MCF 10A (cell line): ENCODE data around the gene AANAT. TPM values are rescaled to one million over a fixed set of nuclear protein-coding genes. Genes with fewer than 3 reads are reported as not detected.

Experiments
- BruUV-seq: library from RNA; stranded (reverse); fragments of 400-500 nt; replicated peaks from 2 replicates; lab custom pipeline; 2021; lab: Mats Ljungman, UMichigan
- CTCF ChIA-PET: fragments of 300-600 bp; sonication (Branson Sonifier 250); formaldehyde crosslinking; extraction: SDS; loops from one replicate; lab custom pipeline; 2021; ENCODE audit warnings: antibody characterized with exemption, inconsistent platforms; lab: Yijun Ruan, JAX
- POLR2A ChIA-PET: fragments of 300-600, 350-650 bp; sonication (Branson Sonifier 250); formaldehyde crosslinking; extraction: SDS; loops from one replicate; lab custom pipeline; 2020; ENCODE audit warnings: antibody characterized with exemption, inconsistent platforms; lab: Yijun Ruan, JAX
- DNase-seq: peaks from one replicate; pipeline ENCODE4 v3.0.0-alpha.2; 2018; ENCODE audit not compliant: unreplicated experiment
- H3K27ac Mint-ChIP-seq: one replicate; pipeline ENCODE4 v1.8.0; 2022; ENCODE audit warnings: mild to moderate bottlenecking, low read depth, mixed read lengths; ENCODE audit not compliant: unreplicated experiment
- H3K27me3 Mint-ChIP-seq: one replicate; pipeline ENCODE4 v1.8.0; 2022; ENCODE audit warnings: mixed read lengths; ENCODE audit not compliant: insufficient read depth, unreplicated experiment
- H3K36me3 Mint-ChIP-seq: one replicate; pipeline ENCODE4 v1.8.0; 2022; ENCODE audit warnings: mild to moderate bottlenecking, moderate library complexity, mixed read lengths; ENCODE audit not compliant: insufficient read depth, unreplicated experiment
- H3K4me1 Mint-ChIP-seq: one replicate; pipeline ENCODE4 v1.8.0; 2022; ENCODE audit warnings: mixed read lengths; ENCODE audit not compliant: insufficient read depth, unreplicated experiment
- H3K4me3 Mint-ChIP-seq: one replicate; pipeline ENCODE4 v1.8.0; 2022; ENCODE audit warnings: mild to moderate bottlenecking, moderate library complexity, mixed read lengths; ENCODE audit not compliant: unreplicated experiment
- H3K9me3 Mint-ChIP-seq: one replicate; pipeline ENCODE4 v1.8.0; 2022; ENCODE audit warnings: mixed read lengths; ENCODE audit not compliant: unreplicated experiment
- CTCF ChIP-seq: fragments of 200-600 bp; IDR thresholded peaks from one replicate; pipeline ENCODE4 v1.8.0; 2022; ENCODE audit warnings: antibody characterized with exemption, mild to moderate bottlenecking; ENCODE audit not compliant: unreplicated experiment
- intact Hi-C: fragments of 100-400 bp; cut with micrococcal nuclease; formaldehyde crosslinking; loops from 2 replicates; pipeline ENCODE4 v1.14.1; 2022
- total RNA-seq: library from RNA; stranded (reverse); gene quantifications from 2 replicates; pipeline ENCODE4 v1.2.3, GENCODE V29; 2022

Gene AANAT
- total RNA-seq, 1 experiment from 2014 or later: not detected

- no peak for DNase-seq
- peaks cover 16% of the 10 kb centered on the region for H3K36me3 Mint-ChIP-seq
- no peak overlapping the region for H3K27ac Mint-ChIP-seq
- no peak overlapping the region for H3K4me3 Mint-ChIP-seq
- H3K4me1 Mint-ChIP-seq: no peaks in the 10 kb centered on the region
- no peaks in the 10 kb centered on the region for H3K9me3 Mint-ChIP-seq
- intact Hi-C loops: no loop called here
- POLR2A ChIA-PET: no interaction called here
- H3K27me3 Mint-ChIP-seq: no peaks in the 10 kb centered on the region
- CTCF ChIA-PET: no interaction called here
- TF ChIP-seq CTCF: no peak
- BruUV-seq: no TSS peak
Observed at GRCh38 chr17:76473541-76473985, 6.2 kb downstream of the AANAT start.

- POLR2A ChIA-PET: no interaction called here
- no TSS peak for BruUV-seq
- intact Hi-C loops: no loop called here
- peaks cover 17% of the 10 kb centered on the region for H3K36me3 Mint-ChIP-seq
- CTCF ChIA-PET: interaction anchor here (1.1 to 2.2 kb wide), 2 partner anchors 8 to 30 kb away, joined by 5 to 12 read pairs; no protein-coding TSS in a partner anchor
- no peaks in the 10 kb centered on the region for H3K4me1 Mint-ChIP-seq
- TF ChIP-seq CTCF: no peak
- no peak for DNase-seq
- no peak overlapping the region for H3K4me3 Mint-ChIP-seq
- no peak overlapping the region for H3K27ac Mint-ChIP-seq
- no peaks in the 10 kb centered on the region for H3K9me3 Mint-ChIP-seq
- no peaks in the 10 kb centered on the region for H3K27me3 Mint-ChIP-seq
Observed at GRCh38 chr17:76474238-76474637, 6.8 kb downstream of the AANAT start.

- TF ChIP-seq CTCF: no peak
- DNase-seq: no peak
- Mint-ChIP-seq H3K9me3 (no peaks in the 10 kb centered on the region), H3K27ac (no peak overlapping the region), H3K4me3 (no peak overlapping the region), H3K4me1 (no peaks in the 10 kb centered on the region), H3K36me3 (peaks cover 22% of the 10 kb centered on the region), H3K27me3 (no peaks in the 10 kb centered on the region)
- ChIA-PET POLR2A (no interaction called here), CTCF (interaction anchor here (0.5 to 2.2 kb wide), 6 partner anchors 9 to 1520 kb away, joined by 3 to 12 read pairs (median 6); no protein-coding TSS in a partner anchor)
- no TSS peak for BruUV-seq
- intact Hi-C loops: no loop called here
Observed at GRCh38 chr17:76474894-76475293, 7.5 kb downstream of the AANAT start.

GRCh38 chr17:76475302-76475701, 7.9 kb downstream of the AANAT start:
- Mint-ChIP-seq H3K36me3 (peaks cover 22% of the 10 kb centered on the region), H3K4me1 (no peaks in the 10 kb centered on the region), H3K27me3 (no peaks in the 10 kb centered on the region), H3K4me3 (no peak overlapping the region), H3K27ac (no peak overlapping the region), H3K9me3 (no peaks in the 10 kb centered on the region)
- intact Hi-C loops: no loop called here
- TF ChIP-seq CTCF: no peak
- CTCF ChIA-PET: interaction anchor here (0.6 to 2.2 kb wide), 4 partner anchors 9 to 1519 kb away, joined by 3 to 12 read pairs (median 6); no protein-coding TSS in a partner anchor
- BruUV-seq: no TSS peak
- POLR2A ChIA-PET: no interaction called here
- DNase-seq: no peak
